Urothelium cell line (cell line): ENCODE data around the gene ZBTB20.
A peak's percentile ranks its signal among the peaks of the same experiment; 100 is the strongest.

Experiments used
- DNase-seq: peaks from one replicate; pipeline ENCODE4 v3.0.0; 2011; ENCODE audit warnings: low spot score, mixed read lengths
- FAIRE-seq: peaks from 2 replicates; lab custom pipeline; 2011; peaks lifted over from hg19 to GRCh38; lab: Jason Lieb, UNC

The ZBTB20 gene

GRCh38 chr3:114361391-114361790 is 785.7 kb downstream of the ZBTB20 start:
- no peak for FAIRE-seq

DNA sequence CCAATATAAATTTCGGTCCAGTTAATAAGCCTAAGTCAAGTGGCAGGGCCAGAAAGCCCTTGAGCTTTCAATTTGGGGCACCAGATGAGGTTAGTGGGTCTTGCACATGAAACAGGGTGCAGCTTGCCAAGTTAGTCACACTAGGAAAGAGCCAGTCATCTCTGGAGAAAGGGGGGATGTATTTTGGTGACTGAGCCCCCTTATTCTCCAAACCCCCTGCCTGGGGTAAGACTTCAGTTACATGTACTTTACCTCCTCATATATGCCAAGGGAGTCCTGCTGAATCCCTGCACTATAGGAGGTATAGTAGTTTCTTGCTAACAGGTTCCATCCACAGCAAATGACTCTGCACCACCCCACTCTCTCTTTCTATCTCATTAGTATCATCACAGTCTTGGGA is 790.6 kb downstream of the ZBTB20 start:
- FAIRE-seq (no peak), DNase-seq (no peak)

More at GRCh38 chr3:114361391-114361790, 785.7 kb downstream of the ZBTB20 start:
- no peak for DNase-seq

GRCh38 chr3:114356066-114356465 is 791.0 kb downstream of the ZBTB20 start:
- DNase-seq = no peak
- FAIRE-seq = no peak

DNA sequence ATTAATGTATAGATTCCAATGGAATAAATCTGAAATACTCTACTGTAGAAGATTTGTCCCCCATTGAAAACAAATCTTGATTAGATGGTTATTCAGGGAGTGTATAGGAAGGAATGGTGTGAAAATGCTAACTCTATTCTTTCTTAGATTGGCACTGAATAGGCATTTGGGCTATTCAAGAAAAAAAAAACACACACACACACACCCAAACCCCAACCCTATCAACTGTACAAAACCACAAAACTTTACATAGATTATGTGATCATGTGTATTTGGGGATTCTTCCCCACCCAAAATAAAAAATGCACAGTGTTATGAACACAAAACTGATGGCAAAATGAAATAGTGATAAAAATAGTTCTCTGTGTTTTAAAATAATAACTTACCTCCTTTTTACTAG is 791.4 kb downstream of the ZBTB20 start:
- FAIRE-seq (no peak), DNase-seq (no peak)

DNA sequence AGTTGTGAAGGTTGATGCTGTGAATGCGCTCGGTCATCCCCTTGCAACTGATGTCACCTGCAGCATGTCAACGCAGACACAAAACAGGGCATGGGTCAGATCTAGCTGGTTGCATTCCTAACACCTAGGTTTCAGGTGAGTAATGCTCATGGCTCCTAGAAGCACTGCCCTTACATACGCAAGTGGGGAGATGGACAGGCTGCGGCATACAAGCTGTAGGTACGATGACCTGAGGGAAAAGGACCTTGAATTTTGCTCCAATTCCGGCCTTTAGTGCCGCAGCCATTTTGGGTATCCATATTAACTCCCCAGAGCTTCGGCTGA is 795.3 kb downstream of the ZBTB20 start:
- no peak for FAIRE-seq
- no peak for DNase-seq

DNA sequence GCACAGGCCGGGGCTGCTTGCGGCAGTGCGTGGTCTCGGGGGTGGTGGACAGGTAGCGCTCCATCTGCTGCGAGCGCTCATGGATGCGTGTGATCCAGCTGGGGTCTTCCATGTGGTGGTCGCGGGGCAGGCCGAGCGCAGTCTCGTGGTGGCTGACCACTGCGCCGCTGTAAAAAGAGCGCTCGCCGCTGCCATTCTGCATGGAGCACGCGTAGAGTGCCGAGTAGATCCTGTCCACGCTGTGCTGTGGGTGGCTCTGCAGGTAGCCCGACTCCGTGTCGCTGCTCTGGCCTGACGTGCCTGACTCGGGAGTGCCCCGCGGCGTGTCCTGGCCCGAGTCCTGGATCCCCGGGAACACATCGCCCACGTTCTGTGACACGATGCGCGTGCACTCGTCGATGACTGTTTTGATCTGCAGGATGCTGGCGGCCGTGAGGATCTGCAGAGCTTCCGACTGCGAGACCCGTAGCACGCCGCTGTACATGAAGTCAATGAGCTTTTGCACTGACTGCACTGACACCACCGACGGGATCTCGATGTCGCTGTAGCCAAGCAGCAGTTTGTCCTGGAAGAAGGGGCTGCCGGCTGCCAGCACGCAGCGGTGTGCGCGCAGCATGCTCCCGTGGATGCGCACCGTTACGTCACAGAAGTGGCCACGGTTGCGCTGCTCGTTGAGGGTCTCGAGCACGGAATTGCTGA is 795.8 kb downstream of the ZBTB20 start:
- DNase-seq = no peak
- FAIRE-seq = peak; percentile 56

- DNase-seq = no peak
- FAIRE-seq = no peak
These were observed 796.4 kb downstream of the ZBTB20 start for GRCh38 chr3:114350690-114351089.

DNA sequence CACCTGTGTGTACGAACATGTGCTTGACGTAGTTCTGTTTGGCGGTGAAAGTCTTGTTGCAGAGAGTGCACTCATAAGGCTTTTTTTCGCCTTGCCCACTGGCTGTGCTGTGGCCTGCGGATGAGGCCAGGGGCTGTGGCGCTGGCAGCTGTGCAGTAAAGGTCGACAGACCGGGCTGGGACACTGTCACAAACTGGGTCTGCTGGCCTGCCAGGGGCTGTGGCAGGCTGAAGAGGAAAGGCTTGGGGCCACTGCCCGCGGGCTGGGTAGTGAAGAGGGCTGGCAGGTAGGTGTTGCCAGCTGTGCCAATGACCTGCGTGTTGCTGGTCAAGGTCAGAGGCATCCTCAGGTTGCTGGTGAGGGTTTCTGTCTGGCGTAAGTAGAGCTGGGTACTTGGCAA is 796.8 kb downstream of the ZBTB20 start:
- DNase-seq (no peak), FAIRE-seq (no peak)

DNA sequence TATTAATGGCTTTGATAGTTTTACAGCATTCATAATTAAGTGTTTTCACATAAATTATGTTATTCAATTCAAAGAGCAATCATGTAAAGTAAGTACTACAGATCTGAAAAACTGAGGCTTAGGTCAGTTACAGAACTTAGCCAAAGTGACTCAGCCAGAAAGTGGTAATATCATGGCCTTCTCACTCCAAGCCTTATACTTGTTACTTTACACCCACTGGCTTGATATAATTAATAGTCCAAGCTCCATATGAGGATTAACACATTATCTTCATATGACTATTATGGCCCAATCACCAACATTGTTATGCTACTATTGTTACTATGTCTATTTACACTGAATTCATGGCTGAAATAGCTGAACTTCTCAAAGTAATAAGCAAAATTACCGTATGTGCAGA is 802.6 kb downstream of the ZBTB20 start:
- peak; percentile 30 for FAIRE-seq

GRCh38 chr3:114338651-114339357 is 808.3 kb downstream of the ZBTB20 start:
- no peak for FAIRE-seq
- no peak for DNase-seq

More for the DNA sequence above, 802.6 kb downstream of the ZBTB20 start:
- DNase-seq = no peak

DNA sequence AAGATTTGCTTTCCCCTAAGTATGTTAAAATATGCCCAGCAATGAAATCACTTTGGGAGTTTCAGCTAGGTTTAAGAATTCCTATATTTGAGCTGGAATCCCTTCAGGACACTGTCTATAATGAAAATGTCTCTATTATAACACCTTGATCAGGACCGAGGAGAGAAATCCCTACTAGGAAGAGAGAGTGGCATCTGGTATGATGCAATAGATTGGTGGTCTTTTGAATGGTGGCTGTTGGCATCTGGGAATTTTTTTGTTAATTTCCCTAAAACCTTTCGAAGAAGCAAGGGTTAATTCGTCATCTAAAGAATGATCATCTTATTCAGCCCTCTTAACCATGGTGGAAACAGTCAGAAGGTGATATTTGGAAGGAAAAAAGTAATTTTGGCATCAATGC is 810.2 kb downstream of the ZBTB20 start:
- DNase-seq (no peak), FAIRE-seq (no peak)

DNA sequence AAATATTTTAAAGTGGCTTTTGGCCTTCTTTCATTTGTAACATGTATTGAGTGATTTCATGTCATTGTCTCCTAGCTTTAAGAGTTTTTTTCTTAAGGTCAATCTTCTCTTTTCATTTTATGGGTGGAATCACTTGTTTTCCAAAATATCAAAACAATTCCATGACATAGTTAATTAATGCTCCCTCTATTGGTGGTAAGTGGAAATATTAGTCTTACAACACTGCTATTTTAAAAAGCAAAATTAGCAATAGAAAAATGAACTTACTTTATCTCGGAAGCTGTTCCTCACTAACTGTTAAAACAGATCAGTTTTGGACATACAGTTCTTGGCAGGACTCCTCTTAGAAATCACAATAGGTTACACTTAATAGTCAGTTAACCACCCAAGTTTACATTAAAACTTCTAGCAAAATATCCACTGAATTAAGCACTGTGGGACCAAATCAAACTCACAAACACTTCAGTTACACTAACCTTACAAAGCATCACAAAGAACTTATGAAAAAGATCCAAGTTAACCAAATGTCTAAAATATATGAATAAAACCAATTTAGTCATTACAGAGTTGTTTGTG is 810.9 kb downstream of the ZBTB20 start:
- FAIRE-seq (no peak), DNase-seq (no peak)

GRCh38 chr3:114333923-114334240 is 813.2 kb downstream of the ZBTB20 start:
- FAIRE-seq = no peak

GRCh38 chr3:114333180-114333922 is 813.7 kb downstream of the ZBTB20 start:
- DNase-seq (no peak), FAIRE-seq (no peak)

More at GRCh38 chr3:114333923-114334240, 813.2 kb downstream of the ZBTB20 start:
- no peak for DNase-seq

DNA sequence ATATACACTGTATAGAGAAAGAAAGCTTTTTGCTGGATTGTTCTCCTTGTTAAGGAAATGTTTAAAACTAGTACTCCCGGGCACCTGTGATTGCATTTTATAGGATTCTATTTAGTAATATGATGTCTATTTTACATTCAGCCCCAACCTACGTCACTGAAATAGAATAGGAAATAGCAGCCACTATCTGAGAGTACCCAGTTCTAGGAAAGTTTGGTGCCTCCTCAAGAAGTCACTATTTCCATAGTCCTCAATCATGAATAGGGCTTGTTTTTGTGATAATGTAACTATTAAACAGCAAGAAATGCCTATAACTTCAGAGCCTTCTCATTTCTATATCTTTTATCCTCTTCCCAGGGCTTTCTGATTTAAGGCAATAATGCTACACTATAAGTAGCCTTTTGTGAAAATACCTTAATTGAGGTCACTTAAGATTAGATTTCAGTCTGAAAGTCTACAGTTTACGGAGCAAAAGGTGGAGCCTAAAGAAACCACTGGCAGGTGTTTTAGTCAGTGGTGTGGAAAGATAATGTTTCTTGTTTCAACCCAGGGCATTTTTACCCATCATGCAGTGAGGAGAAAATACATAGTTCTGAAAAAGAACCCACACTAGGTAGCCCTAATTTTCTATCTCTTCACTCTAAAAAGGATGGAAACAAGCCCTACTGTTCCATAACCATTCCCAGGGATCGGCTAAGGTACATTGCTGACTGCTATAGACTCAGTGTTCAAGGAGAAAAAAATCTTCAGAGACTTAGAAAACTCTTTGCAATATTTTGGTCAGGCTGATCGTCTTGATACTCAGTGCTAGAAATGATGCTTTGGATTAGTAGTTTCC is 814.5 kb downstream of the ZBTB20 start:
- no peak for FAIRE-seq
- no peak for DNase-seq

GRCh38 chr3:114331710-114332109 is 815.4 kb downstream of the ZBTB20 start:
- FAIRE-seq (no peak), DNase-seq (no peak)

DNA sequence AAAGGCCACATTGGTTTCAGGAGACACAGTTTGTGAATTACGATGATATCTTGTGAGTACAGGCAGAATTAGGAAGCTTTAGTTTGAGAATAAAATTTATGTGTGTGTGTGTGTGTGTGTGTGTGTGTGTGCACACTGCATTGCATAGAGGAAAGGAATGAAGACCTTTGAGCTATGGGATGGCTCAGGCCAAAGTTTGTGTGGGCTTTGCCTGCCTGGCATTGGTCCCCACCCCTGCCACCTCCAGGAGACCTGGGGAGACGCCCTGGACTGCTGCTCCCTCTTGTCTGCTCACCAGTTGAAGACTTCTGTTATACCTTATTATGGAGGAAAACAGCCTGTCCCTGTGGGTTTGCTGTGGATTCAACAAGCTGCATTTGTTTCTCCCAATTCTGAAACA is 816.1 kb downstream of the ZBTB20 start:
- DNase-seq (no peak), FAIRE-seq (no peak)

- FAIRE-seq = no peak
- no peak for DNase-seq
These were observed 817.3 kb downstream of the ZBTB20 start for GRCh38 chr3:114329823-114330222.

GRCh38 chr3:114328345-114328744 is 818.7 kb downstream of the ZBTB20 start:
- DNase-seq (no peak), FAIRE-seq (no peak)

DNA sequence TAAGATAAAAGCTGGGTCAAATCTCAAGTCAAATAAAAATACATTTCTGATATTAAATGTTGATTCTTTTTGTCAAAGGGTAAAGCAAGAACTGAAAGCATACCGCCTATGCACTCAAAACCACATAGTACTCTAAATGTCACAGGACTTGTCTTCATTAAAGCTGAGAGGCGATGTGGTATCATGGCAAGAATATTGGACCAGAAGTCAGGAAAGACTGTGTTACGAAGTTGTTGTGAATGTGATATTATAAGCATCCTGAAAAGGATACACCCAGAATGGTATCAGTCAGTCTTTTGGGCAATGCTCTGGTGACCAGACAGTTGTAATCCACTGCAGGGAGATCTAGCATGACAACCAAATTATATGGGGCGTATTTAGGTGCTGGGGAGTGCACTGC is 819.4 kb downstream of the ZBTB20 start:
- no peak for DNase-seq
- FAIRE-seq = no peak
